Activated T-cell treated with anti-CD3 and anti-CD28 coated beads for 24 hours (primary cell): ENCODE results near the gene POU5F1.
"Not testable (repeated sequence)": the region's sequence is repeated elsewhere in the genome, so short reads cannot be mapped to it uniquely, and the experiment has no call there.

ENCODE experiments used
- DNase-seq: peaks from one replicate; pipeline ENCODE4 v3.0.0-alpha.2; 2020; ENCODE audit warnings: low read depth

Gene POU5F1

DNA sequence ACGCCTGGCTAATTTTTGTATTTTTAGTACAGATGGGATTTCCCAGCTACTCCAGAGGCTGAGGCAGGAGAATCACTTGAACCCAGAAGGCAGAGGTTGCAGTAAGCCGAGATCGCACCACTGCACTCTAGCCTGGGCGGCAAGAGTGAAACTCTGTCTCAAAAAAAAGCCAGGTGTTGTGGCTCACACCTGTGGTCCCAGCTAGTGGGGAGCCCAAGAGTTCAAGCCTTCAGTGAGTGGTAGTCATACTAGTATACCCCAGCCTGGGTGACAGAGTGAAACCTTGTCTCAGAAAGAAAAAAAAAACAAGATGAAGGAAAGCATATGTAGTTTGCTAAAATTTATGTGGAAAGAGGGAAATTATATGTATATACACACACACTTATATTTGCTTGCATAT lies 20.0 kb upstream of the POU5F1 start:
- no peak for DNase-seq

DNA sequence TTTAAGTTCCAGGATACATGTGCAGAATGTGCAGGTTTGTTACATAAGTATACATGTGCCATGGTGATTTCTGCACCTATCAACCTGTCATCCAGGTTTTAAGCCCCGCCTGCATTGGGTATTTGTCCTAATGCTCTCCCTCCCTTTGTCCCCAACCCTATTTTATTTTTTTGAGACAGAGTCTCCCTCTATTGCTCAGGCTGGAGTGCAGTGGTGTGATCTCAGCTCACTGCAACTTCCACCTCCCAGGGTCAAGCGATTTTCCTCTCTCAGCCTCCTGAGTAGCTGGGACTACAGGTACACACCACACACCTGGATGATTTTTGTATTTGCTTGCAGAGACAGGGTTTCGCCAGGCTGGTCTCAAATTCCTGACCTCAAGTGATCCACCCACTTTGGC lies 18.7 kb upstream of the POU5F1 start:
- DNase-seq = not testable (repeated sequence)

DNA sequence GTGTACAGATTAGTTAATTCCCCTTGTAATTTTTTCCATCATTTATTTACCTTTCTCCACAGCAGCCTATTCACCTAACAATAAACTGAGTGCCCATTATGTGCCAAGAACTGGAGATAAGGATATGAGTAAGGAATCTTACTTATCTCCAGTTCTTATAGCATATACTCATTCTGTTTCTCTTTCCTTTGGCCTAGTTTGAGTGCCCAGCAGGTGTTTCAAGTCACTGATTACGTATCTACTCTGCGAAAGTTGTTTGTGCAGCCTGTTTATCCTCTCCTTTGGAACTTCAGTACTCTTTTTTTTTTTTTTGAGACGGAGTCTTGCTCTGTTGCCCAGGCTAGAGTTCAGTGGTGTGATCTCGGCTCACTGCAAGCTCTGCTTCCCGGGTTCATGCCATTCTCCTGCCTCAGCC lies 17.3 kb upstream of the POU5F1 start:
- no peak for DNase-seq

DNA sequence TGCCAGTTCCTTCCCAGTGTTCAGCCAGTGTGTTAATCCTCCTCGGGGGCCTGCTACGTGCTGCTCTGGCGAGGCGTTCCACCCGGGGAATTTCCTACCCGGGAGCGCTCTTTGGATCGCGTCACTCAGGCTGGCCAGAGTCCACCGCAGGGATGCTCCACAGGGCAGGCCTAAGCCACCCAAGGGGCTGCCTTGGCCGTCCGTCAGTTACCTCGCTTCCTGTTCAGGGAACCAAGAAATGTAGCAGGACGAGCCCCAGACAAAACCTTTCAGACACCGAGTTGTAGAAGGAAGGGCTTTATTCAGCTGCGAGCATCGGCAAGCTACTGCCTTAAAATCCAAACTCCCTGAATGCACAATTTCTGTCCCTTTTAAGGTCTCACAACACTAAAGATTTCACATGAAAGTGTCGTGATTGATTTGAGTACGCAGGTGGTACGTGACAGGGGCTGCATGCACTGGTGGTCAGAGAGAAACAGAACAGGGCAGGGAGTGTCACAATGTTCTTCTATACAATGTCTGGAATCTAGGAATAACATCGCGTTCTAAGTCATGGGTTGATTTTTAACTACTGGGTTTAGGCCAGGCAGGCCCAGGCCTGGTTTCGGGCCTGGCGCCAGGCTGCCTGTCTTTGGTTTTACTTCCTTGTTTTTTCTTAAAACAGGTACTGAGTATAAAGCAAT lies 15.7 kb upstream of the POU5F1 start:
- DNase-seq = no peak

DNA sequence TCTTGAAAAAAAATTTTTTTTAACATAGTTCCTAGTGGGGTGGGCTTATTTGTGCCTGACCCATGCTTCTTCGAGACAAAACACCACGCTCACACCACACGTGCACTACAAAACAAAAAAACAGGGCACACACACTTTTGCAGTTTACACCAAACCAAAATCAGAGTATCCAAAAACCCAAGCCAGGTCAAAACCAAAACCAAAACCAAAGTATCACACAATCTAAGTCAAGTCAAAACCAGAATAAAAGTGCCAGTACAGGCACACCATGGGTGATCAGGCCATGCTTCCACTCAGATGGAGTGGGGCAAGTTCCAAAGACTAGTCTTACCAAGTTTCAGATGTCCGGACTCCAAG lies 15.2 kb upstream of the POU5F1 start:
- not testable (repeated sequence) for DNase-seq

DNA sequence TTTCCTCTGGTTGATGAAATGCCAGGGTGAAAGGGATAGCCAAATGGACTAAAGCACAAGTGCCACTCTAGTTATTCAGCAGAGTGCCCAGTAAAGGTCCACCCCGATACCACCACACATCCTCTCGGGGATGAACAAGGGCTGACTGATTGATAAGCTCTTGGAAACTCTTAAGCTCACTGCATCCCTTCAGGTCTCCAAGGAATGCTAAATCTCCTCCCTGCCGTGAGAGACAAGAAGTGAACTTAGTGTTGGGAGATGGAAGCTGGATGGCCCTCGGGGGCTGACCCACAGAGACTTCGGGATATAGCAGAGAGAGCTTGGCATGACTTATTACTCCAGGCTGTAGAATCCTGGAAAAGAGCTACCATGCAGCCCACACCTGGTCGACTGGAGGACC lies 13.4 kb upstream of the POU5F1 start:
- not testable (repeated sequence) for DNase-seq

DNA sequence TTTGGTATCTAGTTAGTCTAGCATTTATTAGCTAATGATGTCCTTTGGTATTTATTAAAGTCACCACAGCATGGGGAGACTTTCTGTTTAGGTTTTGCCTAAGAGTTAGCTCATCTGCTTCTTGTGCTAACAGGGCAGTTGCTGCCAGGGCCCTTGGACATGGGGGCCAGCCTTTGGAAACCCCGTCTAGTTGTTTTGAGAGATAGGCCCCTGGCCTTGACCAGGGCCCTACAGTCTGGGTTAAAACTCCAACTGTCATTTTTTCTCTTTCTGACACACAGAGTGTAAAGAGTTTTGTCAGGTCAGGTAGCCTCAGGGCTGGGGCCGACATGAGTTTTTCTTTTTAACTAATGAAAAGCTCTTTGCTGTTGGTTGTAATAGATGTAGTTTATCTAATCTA lies 12.8 kb upstream of the POU5F1 start:
- DNase-seq = not testable (repeated sequence)

DNA sequence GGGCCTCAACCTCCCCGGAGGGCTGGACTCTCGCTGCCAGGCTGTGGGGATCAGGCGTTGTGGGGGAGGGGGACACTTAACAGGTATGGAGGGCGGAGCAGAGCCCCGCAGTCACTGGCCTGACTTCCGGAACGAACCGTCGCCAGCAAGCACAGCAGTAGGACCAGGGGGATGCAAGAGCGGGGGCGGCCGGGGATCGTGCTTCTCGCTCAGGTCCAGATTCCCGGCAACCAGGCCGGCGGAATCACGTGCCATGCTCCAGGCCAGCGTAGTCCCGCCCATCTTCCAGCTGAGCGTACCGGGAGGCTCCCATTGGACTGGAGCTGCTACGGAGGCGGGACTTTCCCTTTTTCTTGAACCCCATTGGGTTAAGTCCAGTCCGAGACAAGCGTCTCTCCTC lies 10.0 kb upstream of the POU5F1 start:
- peak; percentile 48 for DNase-seq

DNA sequence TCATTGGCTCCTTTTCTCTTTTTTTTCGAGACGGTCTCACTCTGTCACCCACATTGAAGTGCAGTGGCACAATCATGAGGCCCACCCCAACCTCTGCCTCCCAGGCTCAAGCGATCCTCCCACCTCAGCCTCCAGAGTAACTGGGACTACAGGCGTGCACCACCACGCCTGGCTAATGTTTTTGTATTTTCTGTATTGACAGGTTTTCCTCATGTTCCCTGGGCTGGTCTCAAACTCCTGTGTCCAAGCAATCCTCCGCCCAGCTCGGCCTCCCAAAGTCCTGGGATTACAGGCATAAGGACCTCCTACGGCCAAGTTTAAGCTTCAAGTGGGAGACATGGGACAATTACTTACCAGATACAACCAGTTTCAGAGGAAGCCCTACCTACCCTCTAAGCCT lies 9.4 kb upstream of the POU5F1 start:
- no peak for DNase-seq

DNA sequence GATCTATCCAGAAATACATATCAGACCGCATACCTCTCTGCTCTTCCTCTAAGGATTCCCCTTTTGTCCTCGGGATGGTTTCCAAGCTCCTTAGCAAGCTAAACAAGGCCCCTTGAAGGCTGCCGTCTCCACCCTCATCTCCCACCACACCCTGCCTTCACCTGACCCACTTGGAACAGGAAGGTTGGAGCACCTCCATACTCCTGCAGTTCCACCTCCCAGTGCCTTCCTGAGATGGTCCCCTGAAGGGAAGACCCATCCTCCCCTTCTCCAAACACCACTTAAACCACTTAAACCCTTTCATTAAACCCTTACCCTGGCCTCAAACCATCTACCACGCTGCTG lies 8.5 kb upstream of the POU5F1 start:
- no peak for DNase-seq

DNA sequence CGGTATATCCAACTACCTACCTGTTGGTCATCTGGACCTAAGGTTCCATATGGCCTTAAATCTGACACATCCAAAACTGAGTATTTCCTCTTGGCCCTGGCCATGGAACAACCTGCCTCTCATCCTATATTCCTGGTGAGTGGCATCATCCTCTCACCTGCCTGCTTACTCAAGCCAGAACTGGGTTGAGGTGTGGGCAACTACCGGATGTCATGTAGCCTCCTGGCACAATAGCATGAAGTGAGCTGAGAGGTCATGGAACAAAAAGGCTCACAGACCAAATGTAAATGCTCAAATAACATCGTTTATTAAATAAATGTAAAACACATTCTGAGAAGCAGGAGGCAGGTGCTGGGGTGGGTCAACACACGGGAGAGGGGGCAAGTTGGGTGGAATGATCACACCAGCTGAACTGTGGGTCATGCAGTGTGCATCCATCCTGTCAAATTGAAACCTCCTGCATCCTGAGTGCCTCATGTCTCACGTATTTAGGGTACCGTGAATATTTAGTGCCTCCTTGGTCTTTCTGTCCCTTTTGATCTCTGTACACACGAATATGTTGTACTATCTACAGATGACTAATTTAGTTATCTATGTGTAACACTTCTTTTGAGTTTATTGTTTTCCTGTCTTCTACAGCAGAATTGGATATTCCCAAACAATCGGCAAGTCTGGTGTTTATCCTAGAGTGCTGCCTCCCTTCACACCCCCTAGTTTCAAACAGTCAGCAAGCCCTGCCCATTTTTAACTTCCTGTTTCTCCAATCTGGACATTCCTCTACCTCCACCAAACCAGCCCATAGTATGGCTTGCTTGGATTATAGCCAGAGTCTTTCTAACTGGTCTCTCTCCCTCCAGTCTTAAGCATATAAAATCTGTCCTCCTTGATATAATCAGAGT lies 7.9 kb upstream of the POU5F1 start:
- DNase-seq = no peak

DNA sequence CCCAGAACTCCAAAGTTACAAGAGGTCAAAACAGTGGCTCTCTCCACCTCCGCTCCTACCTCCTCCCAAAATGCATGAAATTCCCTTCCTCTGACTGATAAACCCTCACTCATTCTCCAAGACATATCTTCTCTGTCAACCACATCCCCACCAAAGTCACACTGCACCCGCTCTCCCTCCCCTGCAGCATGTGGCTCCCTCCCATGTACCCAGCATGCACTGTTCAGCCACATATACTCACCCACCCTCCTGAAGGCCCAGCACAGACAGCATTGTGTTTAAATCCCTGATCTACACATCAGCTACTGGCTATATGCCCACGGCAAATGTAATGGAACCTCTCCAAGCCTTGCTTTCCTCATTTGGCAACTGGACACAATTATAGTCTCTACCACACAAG lies 5.5 kb upstream of the POU5F1 start:
- DNase-seq = no peak

DNA sequence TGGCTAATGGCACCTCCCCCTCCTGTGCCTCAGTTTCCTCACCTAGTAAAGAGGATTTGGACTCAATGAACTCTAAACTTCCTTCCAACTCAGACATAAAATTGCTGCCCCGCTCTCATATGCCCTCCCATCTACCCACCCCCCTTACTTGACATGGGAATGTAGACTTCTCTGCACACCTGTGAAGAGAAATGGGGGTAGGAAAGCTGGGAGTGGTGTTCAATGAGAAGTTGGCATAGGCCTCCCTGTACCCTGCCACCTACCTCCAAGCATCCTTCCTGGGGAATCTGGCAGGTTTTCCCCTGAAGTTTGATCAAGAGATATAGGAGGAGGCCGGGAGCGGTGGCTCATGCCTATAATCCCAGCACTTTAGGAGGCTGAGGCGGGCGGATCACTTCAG lies 3.9 kb upstream of the POU5F1 start:
- DNase-seq = no peak

DNA sequence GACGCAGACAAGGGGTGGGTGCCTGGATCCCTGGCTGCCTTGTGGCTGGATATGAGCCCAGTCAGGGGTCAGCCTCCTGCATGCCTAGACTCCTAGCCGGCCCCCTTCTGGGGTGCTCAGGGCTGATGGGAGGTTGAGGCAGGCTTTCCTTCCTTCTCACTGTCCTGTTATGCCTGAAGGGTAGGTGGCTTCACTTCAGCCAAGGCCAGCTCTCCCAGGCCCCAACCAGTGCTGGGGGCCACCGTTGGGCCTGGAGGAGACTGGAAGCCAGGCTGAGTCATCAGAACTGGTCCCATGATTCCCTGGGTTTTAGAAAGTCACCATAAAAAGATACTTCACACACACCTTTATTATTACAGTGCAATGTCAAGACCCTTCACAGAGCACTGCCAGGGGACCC lies 2.9 kb upstream of the POU5F1 start:
- no peak for DNase-seq

DNA sequence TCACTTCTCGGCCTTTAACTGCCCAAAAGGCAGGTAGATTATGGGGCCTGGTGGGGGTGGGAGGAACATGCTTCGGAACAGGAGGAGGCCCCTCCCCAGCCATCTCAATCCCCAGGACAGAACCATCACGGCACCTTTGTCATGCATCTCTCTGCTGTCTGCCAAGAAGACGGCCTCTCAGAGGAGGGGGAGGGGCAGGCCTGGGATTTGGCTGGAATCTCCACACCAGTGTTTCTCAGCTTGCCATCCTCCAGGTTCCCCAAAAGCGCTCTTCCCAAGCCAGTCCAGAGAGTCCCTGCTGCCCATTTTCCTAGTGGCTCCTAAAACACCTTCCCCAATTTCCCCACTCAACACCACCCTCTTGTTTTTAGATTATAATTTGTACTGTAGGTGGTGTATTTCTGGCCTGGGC lies 2.5 kb upstream of the POU5F1 start:
- no peak for DNase-seq

DNA sequence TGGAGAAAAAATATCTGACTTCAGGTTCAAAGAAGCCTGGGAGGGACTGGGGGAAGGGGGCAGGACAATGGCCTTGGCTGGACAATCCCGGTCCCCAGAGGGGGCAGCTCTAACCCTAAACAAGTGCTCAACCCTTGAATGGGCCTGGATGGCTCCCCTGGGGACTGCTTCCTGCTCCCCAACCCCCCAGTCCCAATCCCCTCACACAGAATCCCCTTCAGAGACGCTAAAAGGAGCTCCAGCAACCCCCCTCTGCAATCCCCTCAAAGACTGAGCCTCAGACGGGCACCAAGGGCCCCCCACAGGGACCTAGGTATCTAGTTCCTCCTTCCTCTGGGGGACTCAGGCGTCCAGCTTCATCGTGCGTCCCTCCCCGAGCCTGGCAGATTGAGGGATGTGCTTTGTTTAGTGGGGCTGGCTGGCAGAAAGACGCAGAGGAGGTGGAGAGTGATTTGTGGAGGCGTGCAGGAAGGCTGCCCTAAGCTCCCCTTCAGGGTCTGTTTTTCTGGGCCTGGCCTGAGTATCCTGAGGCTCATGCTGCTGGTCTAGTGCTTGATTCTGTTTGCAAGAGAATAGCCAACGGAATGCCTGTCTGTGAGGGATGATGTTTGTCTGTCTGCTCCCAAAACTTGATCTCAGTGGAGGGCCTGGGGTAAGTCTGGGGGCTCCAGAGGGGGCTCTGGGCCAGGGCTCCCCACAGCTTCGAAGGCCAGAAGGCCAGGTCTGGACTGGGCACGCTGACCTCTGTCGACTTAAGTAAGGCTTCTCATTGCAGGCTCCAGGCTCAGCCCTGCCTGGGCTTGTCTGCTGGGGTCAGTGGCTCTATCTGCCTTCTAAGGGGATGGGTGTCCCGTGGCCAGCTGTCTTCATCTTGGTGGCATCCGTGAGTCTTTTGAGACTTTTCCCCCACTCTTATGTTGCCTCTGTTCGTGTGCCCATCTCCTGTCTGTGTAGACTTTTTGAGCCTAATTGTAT lies 1.7 kb upstream of the POU5F1 start:
- DNase-seq = no peak

DNA sequence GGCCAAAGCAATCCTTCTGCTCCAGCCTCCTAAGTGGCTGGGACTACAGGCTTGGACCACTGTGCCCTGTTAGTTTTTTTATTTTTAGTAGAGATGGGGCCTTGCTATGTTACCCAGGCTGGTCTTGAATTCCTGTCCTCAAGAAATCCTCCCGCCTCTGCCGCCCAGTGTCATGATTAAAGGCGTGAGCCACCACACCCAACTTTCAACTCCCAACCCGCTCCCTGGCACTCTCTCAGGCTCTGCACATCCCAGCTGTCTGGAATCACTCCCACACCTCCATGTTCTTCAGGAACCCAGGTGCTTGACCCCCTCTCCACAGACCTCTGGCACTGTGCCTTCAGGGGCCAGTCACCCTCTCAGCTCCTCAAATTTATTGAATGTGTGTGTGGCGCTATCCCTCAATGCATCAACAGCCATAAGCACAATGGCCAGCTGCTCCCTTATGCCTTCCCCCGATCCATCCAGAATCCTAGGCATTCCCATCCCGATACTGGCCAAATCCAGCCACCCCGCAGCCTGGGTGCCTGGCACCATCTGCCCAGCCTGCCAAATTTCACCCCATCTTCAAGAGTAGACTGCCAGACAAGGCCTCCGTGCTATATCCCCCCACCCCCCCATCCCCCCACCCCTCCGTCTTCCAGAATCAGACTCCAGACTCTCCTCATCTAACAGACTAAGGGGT lies 647 bp upstream of the POU5F1 start:
- no peak for DNase-seq

DNA sequence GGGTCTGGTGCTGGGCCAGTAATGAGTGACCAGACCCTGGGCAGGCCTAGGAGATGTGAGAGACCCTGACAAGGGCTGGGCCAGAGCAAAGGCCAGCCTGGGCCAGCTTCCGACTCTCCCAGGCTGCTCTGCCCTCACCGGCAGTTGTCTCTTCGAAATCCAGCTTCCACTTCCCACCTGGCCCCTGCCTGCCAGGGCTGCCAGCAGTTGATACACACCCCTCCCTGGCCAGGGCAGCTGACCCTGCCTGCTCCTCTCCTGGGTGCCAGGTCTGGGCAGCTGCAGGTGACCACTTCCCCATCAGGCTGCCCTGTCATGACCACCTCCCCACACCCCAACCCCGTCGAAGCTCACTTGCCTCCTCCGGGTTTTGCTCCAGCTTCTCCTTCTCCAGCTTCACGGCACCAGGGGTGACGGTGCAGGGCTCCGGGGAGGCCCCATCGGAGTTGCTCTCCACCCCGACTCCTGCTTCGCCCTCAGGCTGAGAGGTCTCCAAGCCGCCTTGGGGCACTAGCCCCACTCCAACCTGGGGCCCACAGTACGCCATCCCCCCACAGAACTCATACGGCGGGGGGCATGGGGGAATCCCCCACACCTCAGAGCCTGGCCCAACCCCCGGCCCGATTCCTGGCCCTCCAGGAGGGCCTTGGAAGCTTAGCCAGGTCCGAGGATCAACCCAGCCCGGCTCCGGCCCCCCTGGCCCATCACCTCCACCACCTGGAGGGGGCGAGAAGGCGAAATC lies 453 bp downstream of the POU5F1 start:
- not testable (repeated sequence) for DNase-seq

DNA sequence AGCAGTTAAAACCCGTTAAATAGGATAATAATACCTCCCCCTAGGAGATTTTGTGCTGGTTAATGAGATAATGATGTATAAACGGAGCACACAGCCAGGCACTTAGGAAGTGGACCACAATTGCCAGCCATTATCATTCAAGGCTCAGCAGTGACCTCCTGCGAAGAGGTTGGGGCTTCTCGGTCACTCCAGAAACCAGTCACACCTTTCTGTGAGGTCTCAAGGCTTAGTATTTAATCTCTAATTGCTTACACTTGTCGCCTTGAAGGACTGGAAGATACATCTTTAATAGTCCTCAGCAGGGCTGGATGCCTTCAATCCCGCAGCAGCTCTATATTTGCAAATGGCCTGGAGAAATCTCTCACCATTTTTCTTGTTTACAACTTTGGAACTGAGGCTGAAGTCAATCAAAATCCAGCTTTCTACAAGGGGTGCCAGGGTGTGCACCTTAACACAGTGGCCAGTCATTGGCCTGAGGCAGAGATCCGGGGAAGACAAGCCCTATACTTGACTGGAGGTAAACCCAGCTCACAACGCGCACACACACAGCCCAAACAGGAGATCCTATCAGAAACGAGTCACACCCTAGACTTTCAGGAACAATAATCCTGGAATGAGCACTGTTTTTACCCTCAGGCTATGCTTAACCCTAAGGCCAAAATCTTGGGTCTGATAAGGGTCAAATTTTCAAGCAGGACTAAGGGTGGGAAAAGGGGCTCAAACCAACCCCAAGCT lies 1.2 kb downstream of the POU5F1 start:
- no peak for DNase-seq

DNA sequence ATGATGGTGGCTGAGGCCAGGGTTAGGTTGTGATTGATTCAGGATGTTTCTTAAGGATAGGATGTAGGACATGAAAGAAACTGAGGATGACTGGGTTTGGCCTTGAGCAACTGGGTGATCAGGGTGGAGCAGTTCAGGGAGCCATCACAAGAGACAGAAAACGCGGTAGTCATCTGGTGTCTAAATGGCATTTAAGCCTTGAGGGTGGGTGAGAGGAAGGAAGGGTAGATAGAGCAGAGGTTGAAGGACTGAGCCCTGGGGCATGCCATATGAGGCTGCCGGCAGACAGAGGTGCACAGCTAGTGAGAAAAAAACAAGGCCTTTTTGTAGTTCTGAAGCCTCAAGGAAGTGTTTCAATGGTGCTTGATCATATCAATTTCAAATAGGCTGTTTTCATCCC lies 1.9 kb downstream of the POU5F1 start:
- no peak for DNase-seq

DNA sequence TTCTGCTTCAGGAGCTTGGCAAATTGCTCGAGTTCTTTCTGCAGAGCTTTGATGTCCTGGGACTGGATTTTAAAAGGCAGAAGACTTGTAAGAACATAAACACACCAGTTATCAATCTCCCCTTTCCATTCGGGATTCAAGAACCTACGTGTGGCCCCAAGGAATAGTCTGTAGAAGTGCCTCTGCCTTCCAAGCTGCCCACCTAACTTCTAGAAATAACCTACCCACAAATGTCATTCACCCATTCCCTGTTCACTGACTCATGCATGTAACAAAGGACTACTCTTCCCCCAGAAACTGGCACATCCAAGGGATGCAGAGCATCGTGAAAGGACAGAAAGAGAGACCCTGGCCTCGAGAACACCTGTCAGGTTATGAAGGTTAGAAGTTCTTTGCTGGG lies 4.5 kb downstream of the POU5F1 start:
- DNase-seq = no peak
